ENCODE data around the gene MGST2. TPM values are rescaled to one million over a fixed set of nuclear protein-coding genes. Genes with fewer than 3 reads are reported as not detected.

The MGST2 gene
- total and polyA plus RNA-seq, 4 donors, result 69.6 to 170 (median 90.7) TPM

DNA sequence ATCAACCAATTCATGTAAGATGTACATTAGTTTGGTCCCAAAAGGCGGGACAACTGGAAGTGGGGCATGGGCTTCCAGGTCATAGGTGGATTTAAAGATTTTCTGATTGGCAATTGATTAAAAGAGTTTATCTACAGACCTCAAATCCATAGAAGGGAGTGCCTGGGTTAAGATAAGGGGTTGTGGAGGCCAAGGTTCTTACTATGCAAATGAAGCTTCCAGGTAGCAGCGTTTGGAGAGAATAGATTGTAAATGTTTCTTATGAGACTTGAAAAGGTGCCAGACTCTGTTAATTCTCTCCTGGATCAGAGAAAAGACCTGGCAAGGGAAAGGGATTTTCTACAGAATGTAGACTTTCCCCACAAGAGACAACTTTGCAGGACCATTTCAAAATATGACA is 2.4 kb downstream of the MGST2 start:
- 46% methylated on average over 2 of the region's 2 CpGs for WGBS
- TF ChIP-seq HNF4G (IDR thresholded peaks at IDR 0.05) (no peak), FOXA1 (IDR thresholded peaks at IDR 0.05) (no peak), RAD21 (IDR thresholded peaks at IDR 0.05) (no peak), GABPA (IDR thresholded peaks at IDR 0.05 in 1 of 2, conservative IDR thresholded peaks at IDR 0.05 in 1 of 2) (no peak), HNF4A (conservative IDR thresholded peaks at IDR 0.05) (no peak), TAF1 (conservative IDR thresholded peaks at IDR 0.05) (no peak), FOXA2 (IDR thresholded peaks at IDR 0.05) (no peak), EGR1 (IDR thresholded peaks at IDR 0.05; ENCODE audit: low read depth in 2 of 2) (no peak), NR2F2 (IDR thresholded peaks at IDR 0.05) (no peak), SP1 (IDR thresholded peaks at IDR 0.05) (no peak), RXRA (IDR thresholded peaks at IDR 0.05) (no peak)
- TF ChIP-seq, protein P1, sequence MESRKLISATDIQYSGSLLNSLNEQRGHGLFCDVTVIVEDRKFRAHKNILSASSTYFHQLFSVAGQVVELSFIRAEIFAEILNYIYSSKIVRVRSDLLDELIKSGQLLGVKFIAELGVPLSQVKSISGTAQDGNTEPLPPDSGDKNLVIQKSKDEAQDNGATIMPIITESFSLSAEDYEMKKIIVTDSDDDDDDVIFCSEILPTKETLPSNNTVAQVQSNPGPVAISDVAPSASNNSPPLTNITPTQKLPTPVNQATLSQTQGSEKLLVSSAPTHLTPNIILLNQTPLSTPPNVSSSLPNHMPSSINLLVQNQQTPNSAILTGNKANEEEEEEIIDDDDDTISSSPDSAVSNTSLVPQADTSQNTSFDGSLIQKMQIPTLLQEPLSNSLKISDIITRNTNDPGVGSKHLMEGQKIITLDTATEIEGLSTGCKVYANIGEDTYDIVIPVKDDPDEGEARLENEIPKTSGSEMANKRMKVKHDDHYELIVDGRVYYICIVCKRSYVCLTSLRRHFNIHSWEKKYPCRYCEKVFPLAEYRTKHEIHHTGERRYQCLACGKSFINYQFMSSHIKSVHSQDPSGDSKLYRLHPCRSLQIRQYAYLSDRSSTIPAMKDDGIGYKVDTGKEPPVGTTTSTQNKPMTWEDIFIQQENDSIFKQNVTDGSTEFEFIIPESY (IDR thresholded peaks at IDR 0.05), result no peak
- TF ChIP-seq, protein P2, sequence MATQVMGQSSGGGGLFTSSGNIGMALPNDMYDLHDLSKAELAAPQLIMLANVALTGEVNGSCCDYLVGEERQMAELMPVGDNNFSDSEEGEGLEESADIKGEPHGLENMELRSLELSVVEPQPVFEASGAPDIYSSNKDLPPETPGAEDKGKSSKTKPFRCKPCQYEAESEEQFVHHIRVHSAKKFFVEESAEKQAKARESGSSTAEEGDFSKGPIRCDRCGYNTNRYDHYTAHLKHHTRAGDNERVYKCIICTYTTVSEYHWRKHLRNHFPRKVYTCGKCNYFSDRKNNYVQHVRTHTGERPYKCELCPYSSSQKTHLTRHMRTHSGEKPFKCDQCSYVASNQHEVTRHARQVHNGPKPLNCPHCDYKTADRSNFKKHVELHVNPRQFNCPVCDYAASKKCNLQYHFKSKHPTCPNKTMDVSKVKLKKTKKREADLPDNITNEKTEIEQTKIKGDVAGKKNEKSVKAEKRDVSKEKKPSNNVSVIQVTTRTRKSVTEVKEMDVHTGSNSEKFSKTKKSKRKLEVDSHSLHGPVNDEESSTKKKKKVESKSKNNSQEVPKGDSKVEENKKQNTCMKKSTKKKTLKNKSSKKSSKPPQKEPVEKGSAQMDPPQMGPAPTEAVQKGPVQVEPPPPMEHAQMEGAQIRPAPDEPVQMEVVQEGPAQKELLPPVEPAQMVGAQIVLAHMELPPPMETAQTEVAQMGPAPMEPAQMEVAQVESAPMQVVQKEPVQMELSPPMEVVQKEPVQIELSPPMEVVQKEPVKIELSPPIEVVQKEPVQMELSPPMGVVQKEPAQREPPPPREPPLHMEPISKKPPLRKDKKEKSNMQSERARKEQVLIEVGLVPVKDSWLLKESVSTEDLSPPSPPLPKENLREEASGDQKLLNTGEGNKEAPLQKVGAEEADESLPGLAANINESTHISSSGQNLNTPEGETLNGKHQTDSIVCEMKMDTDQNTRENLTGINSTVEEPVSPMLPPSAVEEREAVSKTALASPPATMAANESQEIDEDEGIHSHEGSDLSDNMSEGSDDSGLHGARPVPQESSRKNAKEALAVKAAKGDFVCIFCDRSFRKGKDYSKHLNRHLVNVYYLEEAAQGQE (IDR thresholded peaks at IDR 0.05), result no peak
- TF ChIP-seq, protein P3, sequence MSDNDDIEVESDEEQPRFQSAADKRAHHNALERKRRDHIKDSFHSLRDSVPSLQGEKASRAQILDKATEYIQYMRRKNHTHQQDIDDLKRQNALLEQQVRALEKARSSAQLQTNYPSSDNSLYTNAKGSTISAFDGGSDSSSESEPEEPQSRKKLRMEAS (IDR thresholded peaks at IDR 0.05), result no peak
- TF ChIP-seq, protein P4, sequence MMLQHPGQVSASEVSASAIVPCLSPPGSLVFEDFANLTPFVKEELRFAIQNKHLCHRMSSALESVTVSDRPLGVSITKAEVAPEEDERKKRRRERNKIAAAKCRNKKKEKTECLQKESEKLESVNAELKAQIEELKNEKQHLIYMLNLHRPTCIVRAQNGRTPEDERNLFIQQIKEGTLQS (IDR thresholded peaks at IDR 0.05), result no peak
- no peak overlapping the region for H3K4me3 ChIP-seq (ENCODE audit: low read depth in 1 of 3, low read length in 3 of 3)

DNA sequence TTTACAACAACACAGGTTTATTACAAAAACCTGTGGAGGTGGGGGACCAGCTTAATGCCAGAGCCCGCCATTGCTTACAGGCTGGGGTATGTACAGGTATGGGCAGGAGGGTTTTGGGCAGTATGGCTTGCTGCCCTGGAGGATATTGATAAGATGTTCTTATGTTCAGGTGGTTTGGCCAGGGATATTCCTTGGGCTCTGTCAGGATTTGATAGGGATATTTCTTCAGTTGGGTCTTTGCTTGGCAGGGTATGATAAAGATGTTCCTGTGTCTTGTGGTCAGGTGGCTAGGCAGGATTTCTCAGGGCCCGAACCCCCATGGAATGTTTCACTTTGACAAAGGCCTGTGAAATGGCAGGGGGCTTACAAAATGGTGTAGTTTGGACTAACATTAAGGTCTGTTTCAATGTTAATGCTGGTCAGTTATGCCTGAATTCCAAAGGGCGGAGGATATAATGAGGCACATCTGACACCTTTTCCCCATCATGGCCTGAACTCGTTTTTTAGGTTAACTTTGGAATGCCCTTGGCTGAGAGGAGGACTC is 3.1 kb downstream of the MGST2 start:
- 90% methylated on average over 4 of the region's 4 CpGs for WGBS
- peaks cover 0 to 6% (median 1%) of the 10 kb centered on the region in 4 donors for H3K36me3 ChIP-seq (ENCODE audit: control insufficient read depth in 4 of 4, insufficient read depth in 3 of 4, low read depth in 1 of 4, low read length in 3 of 4)
- TF ChIP-seq SP1 (IDR thresholded peaks at IDR 0.05) (no peak), HNF4G (IDR thresholded peaks at IDR 0.05) (no peak), HNF4A (conservative IDR thresholded peaks at IDR 0.05) (no peak), FOXA1 (IDR thresholded peaks at IDR 0.05) (no peak), EGR1 (IDR thresholded peaks at IDR 0.05; ENCODE audit: low read depth in 2 of 2) (no peak), TAF1 (conservative IDR thresholded peaks at IDR 0.05) (no peak), GABPA (IDR thresholded peaks at IDR 0.05 in 1 of 2, conservative IDR thresholded peaks at IDR 0.05 in 1 of 2) (no peak), JUND (IDR thresholded peaks at IDR 0.05) (no peak), RXRA (IDR thresholded peaks at IDR 0.05) (no peak), FOXA2 (IDR thresholded peaks at IDR 0.05) (no peak), YY1 (IDR thresholded peaks at IDR 0.05) (no peak)
- TF ChIP-seq, protein P5, sequence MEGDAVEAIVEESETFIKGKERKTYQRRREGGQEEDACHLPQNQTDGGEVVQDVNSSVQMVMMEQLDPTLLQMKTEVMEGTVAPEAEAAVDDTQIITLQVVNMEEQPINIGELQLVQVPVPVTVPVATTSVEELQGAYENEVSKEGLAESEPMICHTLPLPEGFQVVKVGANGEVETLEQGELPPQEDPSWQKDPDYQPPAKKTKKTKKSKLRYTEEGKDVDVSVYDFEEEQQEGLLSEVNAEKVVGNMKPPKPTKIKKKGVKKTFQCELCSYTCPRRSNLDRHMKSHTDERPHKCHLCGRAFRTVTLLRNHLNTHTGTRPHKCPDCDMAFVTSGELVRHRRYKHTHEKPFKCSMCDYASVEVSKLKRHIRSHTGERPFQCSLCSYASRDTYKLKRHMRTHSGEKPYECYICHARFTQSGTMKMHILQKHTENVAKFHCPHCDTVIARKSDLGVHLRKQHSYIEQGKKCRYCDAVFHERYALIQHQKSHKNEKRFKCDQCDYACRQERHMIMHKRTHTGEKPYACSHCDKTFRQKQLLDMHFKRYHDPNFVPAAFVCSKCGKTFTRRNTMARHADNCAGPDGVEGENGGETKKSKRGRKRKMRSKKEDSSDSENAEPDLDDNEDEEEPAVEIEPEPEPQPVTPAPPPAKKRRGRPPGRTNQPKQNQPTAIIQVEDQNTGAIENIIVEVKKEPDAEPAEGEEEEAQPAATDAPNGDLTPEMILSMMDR (IDR thresholded peaks at IDR 0.05; ENCODE audit: low read depth, low read length, missing input control), result no peak
- TF ChIP-seq, protein P4 (IDR thresholded peaks at IDR 0.05), result no peak
- TF ChIP-seq, protein P3 (IDR thresholded peaks at IDR 0.05), result no peak
- TF ChIP-seq, protein P2 (IDR thresholded peaks at IDR 0.05), result no peak
- H3K9me3 ChIP-seq (ENCODE audit: control insufficient read depth in 4 of 4, low read length in 3 of 4), result no peaks in the 10 kb centered on the region
- H3K27ac ChIP-seq (ENCODE audit: low read depth in 1 of 2, low read length in 2 of 2), result no peak overlapping the region
- H3K4me3 ChIP-seq (ENCODE audit: low read depth in 1 of 3, low read length in 3 of 3), result no peak overlapping the region
- H3K9ac ChIP-seq (ENCODE audit: low read depth in 1 of 2, low read length in 2 of 2), result no peak overlapping the region
- no peaks in the 10 kb centered on the region for H3K27me3 ChIP-seq (ENCODE audit: control insufficient read depth in 4 of 4, insufficient read depth in 4 of 4, low read length in 3 of 4)
- no peak for DNase-seq (ENCODE audit: low spot score)
- peaks cover 6 to 40% (median 22%) of the 10 kb centered on the region in 4 donors for H3K4me1 ChIP-seq (ENCODE audit: control insufficient read depth in 4 of 4, insufficient read depth in 4 of 4, low read length in 3 of 4)

More for the DNA sequence above, 2.4 kb downstream of the MGST2 start:
- Histone ChIP-seq H3K9me3 (ENCODE audit: control insufficient read depth in 4 of 4, low read length in 3 of 4) (no peaks in the 10 kb centered on the region), H3K36me3 (ENCODE audit: control insufficient read depth in 4 of 4, insufficient read depth in 3 of 4, low read depth in 1 of 4, low read length in 3 of 4) (peaks cover 0 to 6% (median 0%) of the 10 kb centered on the region in 4 donors), H3K4me1 (ENCODE audit: control insufficient read depth in 4 of 4, insufficient read depth in 4 of 4, low read length in 3 of 4) (peaks cover 6 to 40% (median 22%) of the 10 kb centered on the region in 4 donors), H3K27ac (ENCODE audit: low read depth in 1 of 2, low read length in 2 of 2) (no peak overlapping the region), H3K9ac (ENCODE audit: low read depth in 1 of 2, low read length in 2 of 2) (peak overlapping the region in 1 of 2 donors; percentile 18), H3K27me3 (ENCODE audit: control insufficient read depth in 4 of 4, insufficient read depth in 4 of 4, low read length in 3 of 4) (no peaks in the 10 kb centered on the region)
- no peak for DNase-seq (ENCODE audit: low spot score)
